Glomerular endothelial cell (primary cell): ENCODE data around the gene UBAC1. TPM values are rescaled to one million over a fixed set of nuclear protein-coding genes. Genes with fewer than 3 reads are reported as not detected.

Source experiments
- DNase-seq: peaks from one replicate; pipeline ENCODE4 v3.0.0-alpha.2; 2011; ENCODE audit warnings: low read depth, low spot score; ENCODE audit errors: extremely low read depth
- total RNA-seq: library from RNA; depleted of rRNA; stranded (reverse); fragments of >200 nt; gene quantifications from 2 replicates; pipeline ENCODE4 v1.2.3, GENCODE V29; 2015

UBAC1 gene
- total RNA-seq, 1 donor from 2014 or later: 57.8 TPM

GRCh38 chr9:135887585-135888050, 73.6 kb downstream of the UBAC1 start:
- no peak for DNase-seq

DNA sequence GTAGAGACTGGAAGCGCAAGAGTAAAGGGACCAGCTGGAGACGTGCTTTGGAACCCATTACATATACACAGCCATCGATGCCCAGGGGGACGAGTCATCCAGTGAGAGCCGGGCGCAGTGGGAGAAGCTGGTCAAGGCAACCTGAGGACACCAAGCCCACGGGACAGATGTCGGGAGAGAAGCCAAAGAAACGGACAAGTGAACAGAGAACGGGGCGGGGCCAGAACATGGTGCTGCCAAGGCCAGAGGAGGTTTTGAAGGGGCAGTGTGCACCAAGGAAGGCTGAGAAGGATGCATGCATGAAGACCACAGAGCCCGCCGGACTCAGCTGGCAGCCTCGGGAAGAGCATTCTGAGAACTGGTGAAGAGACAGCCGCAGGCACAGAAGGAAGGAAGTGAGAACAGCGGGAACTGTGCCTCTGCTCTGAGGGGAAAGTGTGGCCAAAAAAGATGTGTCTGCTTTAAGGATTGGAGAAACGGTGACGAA, 74.1 kb downstream of the UBAC1 start:
- no peak for DNase-seq

- no peak for DNase-seq
Observed at GRCh38 chr9:135886147-135886981, 74.8 kb downstream of the UBAC1 start.

GRCh38 chr9:135885100-135885853, 75.9 kb downstream of the UBAC1 start:
- no peak for DNase-seq

- DNase-seq: no peak
Observed at GRCh38 chr9:135884328-135885035, 76.7 kb downstream of the UBAC1 start.

DNA sequence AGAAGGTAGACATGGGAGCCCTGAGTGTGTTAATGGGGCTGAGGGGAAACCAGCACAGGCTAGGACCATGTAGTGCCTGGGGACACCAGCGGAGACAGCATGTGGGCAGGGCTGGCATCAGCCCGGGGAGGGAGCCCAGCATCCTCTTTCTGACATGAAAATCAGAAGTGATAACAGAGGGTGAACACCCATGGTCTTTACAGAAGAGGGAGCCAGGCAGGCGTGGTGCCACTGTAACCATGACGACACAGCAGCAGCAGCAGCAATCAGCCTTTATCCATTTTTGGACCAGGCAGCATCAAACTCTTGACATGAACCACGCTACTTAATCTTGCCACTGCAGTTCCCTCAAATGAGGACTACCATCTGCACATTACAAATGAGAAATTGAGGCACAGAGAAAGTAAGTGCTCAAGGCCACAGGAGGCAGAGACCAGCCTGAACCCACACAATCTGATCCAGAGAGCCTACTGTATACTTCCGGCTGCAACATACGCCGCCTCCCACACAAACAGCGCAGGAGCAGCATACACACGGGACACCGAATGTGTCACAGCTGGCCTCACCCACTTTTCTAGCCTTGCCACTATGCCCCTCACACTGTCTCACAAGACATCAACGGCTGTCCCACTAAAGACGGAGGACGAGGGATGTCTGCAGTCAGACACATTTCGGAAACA, 77.6 kb downstream of the UBAC1 start:
- no peak for DNase-seq

Other genes starting within 250 kb of the UBAC1 start
- 22.1 and 37.7 TPM in 2 replicates for gene CAMSAP1, start 53.8 kb downstream of the UBAC1 start, total RNA-seq
- gene NACC2, start 133.9 kb upstream of the UBAC1 start, total RNA-seq: 34.2 and 41.5 TPM in 2 replicates
- gene TMEM250, start 157.5 kb upstream of the UBAC1 start, total RNA-seq: 67.3 and 77.1 TPM in 2 replicates
- not detected in 2 replicates for gene LHX3, start 243.8 kb upstream of the UBAC1 start, total RNA-seq